NCI-H774 (cell line): ENCODE data around the gene CEP170B.
"Not testable (repeated sequence)": the region's sequence is repeated elsewhere in the genome, so short reads cannot be mapped to it uniquely, and the experiment has no call there.

Experiments
- DNase-seq: peaks from one replicate; lab custom pipeline; 2025; lab: John Stamatoyannopoulos, UW

Gene CEP170B

DNA sequence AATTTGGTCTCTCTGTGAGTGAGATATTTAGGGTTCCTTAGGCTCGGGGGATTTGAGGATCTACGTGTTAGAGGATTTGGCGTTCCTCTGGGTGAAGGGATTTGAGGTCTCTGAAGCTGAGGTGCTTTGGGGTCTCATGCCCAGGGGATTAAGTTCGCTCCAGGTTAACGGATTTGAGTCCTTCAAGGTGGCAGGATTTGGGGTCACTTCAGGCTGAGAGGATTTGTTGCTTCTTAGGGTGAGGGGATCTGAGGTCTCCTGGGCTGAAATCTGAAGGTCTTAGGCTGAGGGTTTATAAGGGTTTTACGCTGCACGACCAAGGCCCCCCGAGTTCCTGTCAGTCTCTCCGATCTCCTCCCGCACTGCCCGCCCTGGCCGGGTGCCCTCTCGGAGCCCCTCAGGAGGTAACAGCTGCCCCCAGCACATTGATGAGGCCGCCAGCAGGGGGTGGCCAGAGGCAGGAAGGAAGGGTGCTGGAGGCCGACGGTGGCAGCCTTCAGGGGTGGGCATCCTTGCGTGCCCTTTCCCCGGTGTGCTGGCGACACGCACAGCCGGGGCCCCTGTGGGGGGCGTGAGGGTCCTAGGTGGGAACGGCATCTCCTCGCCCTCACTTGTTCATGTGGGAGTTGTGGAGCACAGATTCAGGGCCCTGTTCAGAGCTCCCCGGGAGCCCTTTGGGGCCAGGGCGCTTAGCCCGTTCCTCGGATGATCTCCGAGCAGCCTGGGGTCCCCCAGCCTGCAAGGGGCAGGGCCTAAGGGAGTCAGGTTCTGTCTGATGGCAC lies 14.3 kb downstream of the CEP170B start:
- DNase-seq: no peak

DNA sequence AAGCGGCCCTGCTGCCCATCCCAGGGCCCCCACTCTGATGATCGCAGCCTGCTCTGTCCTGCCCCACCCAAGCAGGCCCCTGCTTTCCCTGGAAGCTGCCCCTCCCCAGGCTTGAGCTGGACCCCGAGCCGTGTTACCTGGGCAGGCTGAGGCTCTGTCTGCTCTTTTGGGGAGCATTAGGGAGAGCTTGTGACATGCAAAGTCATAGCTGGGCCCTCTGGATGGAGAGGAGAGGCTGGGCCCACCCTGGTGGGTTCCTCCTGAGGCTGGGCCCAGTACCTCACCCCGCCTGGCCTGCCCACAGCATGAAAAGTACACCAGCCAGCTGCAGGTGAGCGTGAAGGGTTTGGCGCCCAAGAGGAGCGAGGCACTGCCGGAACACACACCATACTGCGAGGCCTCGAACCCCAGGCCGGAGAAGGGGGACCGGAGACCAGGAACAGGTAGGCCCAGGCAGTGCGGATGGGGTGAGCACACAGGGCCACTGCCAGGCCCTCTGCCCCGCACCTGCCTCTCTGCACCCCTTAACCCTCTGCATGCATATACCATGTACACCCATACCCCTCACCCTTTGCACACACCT lies 15.0 kb downstream of the CEP170B start:
- no peak for DNase-seq

DNA sequence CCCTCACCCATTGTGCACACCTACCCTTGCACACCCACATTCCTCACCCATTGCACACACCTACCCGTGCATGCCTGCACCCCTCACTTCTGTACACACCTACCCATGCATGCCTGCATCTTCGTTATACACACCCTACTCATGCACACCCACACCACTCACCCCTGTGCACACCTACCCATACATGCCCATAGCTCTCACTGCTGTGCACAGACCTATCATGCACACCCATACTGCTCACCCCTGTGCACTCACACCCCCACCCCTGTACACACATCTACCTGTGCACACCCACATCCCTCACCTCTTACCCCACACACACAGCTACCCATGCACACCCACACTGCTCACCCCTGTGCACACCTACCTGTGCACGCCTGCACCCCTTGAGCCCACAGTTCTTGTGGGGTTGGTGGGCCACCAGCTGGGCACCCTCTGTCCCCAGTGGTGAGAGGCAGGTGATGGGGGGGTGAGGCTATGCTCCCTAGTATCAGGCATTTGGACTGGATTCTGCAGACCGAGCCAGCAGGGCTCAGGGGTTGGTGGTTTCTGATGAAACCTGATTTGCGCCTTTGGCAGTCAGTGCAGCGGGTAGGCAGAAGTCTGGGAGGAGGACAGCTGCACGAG lies 15.6 kb downstream of the CEP170B start:
- DNase-seq: no peak

DNA sequence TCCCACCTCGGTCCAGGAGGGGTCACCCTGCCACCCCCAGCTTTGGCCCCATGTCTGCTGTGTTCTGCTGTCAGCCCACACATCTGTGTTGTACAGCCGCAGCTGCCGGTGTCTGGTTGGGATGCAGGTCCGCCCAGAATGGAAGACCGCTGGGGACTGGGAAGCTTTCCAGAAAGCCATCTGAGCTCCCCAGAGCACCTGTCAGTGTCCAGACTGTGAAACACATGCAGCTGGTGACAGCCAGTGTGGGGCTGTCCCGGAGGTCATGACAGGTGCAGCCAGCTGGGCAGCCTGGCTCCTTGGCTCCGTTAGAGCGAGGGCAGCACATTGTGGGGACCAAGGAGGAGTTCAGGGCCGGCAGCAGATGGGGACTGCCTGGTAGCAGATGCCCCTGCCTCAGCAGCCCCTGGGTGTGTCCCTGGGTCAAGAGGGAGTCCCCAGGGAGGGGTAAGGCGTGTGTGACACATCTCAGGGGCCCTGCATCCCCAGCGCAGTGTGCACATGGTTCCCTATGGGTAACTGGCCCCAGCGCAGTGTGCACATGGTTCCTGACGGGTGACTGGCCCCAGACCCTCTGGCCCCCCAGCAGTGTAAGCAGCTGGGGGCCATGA lies 16.4 kb downstream of the CEP170B start:
- peak; percentile 78 for DNase-seq

DNA sequence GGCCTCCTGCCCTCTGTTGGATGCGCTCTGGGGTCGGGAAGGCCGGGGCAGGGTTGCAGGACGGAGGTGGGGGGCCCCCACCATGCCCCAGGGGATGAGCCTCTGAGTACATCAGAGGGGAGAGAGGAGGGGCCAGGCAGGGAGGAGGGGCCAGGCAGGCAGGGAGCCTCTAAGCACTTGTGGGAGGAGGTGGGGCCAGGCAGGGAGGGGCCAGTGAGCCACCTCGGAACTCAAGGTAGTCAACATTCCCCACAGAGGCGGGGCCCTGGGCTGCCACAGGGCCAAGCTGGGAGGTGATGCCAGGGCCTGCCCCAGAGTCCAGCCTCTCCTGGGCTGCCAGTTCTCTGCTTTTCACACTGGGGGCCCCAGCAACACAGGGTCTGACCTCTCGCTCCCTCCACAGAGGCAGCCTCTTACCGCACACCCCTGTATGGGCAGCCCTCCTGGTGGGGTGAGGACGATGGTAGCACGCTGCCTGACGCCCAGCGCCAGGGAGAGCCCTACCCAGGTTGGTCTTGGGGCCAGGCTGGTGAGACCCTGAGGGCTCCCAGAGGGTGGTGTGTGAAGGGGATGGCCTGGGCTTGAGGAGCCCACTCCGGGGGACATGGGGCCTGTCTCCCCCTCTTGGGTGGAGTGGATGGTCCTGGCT lies 17.4 kb downstream of the CEP170B start:
- DNase-seq: peak; percentile 44

DNA sequence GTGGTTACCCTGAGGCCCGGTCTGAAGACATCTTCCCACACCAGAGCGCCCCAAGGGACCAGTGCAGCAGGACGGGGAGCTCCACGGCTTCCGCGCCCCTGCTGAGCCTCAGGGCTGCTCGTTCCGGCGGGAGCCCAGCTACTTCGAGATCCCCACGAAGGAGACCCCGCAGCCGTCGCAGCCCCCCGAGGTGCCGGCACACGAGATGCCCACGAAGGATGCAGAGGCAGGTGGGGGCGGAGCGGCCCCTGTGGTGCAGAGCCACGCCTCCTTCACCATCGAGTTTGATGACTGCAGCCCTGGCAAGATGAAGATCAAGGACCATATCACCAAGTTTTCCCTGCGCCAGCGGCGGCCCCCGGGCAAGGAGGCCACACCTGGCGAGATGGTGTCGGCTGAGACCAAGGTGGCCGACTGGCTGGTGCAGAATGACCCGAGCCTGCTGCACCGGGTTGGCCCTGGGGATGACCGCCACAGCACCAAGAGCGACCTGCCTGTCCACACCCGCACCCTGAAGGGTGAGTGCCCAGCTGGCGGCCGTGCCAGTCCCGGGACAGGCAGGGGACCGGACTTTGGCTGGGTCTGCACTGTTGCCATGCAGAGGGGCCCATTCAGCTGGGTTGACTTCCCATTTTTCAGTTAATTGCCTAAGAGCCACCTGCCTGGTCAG lies 18.1 kb downstream of the CEP170B start:
- no peak for DNase-seq

DNA sequence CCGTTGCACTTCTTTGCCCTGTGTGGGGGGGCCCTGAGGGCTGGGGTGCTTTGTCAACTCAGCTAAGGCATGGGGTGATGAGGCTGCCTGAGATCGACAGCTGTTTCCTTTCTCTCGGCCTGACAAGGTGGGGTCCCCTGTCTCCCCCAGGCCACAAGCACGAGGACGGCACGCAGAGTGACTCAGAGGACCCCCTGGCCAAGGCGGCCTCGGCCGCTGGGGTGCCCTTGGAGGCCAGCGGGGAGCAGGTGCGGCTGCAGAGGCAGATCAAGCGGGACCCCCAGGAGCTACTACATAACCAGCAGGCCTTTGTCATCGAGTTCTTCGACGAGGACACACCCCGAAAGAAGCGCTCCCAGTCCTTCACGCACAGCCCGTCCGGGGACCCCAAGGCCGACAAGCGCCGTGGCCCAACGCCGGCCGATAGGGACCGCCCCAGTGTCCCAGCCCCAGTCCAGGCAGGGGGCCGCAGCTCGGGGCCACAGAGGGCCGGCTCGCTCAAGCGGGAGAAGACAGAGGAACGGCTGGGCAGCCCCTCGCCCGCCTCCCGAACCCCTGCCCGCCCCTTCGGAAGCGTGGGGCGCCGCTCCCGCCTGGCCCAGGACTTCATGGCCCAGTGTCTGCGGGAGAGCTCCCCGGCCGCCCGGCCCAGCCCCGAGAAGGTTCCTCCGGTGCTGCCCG lies 18.8 kb downstream of the CEP170B start:
- DNase-seq: no peak

DNA sequence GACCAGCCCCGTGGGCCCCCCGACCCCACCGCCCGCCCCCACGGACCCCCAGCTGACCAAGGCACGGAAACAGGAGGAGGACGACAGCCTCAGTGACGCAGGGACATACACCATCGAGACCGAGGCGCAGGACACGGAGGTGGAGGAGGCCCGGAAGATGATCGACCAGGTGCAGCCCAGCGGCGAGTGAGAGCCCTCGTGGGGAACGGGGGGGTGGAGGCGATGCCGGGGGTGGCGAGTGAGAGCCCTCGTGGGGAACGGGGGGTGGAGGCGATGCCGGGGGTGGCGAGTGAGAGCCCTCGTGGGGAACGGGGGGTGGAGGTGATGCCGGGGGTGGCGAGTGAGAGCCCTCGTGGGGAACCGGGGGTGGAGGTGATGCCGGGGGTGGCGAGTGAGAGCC lies 19.3 kb downstream of the CEP170B start:
- DNase-seq: not testable (repeated sequence)

DNA sequence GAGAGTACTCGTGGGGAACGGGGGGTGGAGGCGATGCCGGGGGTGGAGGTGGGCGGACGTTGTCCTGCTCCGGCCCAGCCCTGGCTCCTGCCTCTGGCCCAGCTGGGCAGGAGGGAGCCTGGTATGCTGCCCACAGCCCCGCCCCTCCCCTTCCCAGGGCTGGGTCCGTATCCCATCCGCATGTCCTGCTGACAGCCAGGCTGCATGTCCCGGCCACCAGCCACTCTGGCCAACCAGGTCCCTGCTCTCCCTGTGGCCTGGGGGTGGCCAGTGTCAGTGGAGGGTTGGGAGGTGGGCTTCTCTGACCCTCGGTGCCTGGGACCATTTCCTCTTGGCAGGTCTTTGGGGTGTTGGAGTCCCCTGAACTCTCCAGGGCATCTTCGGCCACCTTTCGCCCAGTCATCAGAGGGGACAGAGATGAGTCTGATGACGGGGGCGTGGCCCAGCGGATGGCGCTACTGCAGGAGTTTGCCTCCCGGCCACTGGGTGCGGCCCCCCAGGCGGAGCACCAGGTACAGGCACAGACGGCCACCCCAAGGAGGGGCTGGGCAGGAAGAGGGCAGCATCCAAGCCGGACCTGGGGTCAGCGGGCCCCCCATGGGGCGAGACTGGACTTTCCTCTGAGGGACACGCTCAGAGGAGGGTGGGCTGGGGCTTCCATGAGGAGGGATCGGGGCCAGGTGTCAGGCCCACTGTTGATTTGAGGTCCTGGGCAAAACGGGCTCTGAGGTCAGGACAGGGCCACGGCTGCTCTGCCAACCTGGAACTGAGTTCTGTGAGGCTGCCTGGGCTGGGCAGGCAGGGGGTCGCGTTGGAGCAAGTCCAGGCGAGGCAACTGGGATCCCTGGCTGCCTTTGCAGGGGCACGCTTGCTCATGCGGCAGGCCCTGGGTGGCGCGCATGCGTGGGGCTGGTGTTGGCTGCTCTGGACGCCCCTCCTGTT lies 20.2 kb downstream of the CEP170B start:
- DNase-seq: no peak

DNA sequence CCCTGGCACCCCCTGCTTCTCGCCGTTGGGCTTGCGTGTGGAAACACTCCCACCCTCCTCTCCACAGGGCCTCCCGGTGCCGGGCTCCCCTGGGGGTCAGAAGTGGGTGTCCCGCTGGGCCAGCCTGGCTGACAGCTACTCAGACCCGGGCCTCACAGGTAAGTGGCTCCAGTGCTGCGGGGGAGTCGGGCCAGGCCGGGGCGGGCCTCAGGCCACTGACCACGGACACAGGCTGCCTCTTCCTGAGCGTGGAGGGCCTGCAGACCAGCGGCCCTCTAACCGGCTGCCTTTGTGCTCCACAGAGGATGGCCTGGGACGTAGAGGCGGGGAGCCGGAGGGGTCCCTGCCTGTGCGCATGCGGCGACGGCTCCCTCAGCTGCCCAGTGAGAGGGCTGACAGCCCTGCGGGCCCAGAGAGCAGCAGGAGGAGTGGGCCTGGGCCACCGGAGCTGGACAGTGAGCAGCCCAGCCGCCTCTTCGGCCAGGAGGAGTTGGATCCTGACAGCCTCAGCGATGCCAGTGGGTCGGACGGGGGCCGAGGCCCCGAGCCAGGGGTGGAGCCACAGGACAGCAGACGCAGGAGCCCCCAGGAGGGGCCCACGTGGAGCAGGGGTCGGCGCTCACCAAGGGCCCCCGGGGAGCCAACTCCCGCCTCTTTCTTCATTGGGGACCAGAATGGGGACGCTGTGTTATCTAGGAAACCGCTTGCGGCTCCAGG lies 21.1 kb downstream of the CEP170B start:
- DNase-seq: no peak

DNA sequence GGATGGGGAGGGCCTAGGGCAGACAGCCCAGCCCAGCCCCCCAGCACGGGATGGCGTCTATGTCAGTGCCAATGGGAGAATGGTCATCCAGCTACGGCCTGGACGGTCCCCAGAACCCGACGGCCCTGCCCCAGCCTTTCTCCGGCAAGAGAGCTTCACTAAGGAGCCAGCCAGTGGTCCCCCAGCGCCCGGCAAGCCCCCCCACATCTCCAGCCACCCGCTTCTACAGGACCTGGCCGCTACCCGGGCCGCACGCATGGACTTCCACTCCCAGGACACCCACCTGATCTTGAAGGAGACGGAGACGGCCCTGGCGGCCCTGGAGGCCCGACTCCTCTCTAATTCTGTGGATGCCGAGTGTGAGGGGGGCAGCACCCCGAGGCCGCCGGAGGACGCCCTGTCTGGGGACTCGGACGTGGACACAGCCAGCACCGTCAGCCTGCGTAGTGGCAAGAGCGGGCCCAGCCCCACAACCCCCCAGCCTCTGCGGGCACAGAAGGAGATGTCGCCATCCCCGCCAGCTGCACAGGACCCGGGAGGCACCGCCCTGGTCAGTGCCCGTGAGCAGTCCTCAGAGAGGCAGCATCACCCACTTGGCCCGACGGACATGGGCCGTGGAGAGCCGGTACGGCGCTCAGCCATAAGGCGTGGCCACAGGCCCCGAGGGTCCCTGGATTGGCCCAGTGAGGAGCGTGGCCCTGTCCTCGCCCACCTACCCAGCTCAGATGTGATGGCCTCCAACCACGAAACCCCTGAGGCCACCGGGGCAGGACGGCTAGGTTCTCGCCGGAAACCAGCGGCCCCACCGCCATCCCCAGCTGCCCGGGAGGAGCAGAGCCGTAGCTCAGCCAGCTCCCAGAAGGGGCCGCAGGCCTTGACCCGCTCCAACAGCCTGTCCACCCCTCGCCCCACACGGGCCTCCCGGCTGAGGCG lies 21.9 kb downstream of the CEP170B start:
- no peak for DNase-seq

DNA sequence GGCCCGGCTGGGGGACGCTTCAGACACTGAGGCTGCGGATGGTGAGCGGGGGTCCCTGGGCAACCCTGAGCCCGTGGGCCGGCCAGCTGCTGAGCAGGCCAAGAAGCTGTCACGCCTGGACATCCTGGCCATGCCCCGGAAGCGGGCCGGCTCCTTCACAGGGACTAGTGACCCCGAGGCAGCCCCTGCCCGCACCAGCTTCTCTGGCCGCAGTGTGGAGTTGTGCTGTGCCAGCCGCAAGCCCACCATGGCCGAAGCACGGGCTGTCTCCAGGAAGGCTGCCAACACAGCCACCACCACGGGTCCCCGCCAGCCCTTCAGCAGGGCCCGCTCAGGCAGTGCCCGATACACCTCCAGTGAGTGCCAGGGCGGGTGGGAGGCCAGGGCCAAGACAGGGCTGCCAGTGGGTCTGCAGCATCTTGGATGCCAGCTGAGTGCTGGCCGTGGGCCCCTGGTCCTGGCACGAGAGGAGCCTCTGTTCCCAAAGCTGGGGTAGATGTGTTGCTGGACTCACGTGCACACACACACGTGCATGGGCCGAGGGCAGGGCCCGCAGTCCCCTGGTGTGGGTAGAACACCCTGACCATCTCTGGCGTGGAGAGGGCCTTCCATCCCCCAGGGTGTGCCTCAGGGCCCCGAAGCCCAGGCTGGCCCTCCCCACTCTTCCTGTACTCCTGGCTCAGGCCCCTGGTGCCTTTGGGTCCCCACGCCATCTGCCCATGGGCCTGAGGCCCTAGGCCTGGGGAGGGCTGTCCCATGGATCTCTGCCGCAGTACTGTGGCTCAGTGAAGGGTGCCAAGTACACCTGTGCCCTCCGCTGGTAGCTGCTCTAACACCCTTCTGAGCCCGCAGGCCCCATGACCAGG lies 22.8 kb downstream of the CEP170B start:
- DNase-seq: no peak

DNA sequence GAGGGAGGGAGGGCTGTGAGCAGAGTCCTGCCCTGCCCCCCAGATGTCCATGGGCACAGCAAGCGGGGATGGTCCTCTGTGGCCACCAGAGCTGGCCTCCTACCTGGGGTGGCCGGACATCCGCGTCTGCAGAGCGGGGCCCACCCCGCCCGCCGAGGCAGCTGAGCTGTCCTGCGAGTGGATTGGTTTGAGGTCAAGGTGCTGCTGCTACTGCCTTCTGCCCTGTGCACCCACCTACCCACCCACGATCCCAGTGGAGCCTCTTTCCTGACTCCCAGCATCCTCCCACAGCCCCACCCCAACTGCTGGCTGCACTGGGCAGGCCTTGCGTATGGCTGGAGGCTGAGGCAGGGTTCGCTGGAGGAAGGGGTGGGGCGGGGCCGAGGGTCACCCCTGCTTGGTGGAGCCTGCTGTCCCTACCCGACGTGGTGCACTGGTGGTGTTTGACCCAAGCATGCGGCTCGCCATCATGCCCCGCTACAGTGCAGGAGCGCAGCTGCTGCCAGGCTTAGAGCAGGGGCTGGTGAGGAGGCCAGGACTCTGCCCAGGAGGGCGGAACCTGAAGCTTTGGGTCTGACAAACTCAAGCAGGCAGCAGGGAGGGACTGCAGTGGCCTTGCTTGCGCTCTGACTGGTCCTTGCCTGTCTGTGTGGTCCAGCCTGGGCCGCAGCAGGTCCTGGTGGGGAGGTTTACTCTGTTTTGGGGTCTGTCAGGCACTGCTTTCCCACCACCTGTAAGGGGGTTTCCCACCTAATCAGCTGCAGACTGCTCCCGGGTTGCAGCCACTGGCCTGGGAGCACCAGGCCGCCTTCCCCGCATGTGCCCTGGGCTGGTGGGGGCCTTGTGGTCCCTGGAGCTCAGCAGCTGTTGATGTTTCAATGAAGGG lies 23.7 kb downstream of the CEP170B start:
- DNase-seq: no peak

DNA sequence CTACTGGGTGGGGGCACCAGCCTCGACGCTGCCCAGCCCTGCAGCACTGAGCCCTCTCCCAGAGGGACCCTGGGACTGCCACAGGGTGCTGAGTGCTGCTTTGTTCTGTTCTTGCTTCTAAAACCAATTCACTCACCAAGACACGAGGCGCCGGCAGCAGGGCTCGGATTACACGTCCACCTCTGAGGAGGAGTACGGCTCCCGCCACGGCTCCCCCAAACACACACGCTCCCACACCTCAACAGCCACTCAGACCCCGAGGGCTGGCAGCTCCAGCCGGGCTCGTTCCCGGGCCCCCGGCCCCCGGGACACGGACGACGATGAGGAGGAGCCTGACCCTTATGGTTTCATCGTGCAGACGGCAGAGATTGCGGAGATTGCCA lies 24.3 kb downstream of the CEP170B start:
- no peak for DNase-seq

DNA sequence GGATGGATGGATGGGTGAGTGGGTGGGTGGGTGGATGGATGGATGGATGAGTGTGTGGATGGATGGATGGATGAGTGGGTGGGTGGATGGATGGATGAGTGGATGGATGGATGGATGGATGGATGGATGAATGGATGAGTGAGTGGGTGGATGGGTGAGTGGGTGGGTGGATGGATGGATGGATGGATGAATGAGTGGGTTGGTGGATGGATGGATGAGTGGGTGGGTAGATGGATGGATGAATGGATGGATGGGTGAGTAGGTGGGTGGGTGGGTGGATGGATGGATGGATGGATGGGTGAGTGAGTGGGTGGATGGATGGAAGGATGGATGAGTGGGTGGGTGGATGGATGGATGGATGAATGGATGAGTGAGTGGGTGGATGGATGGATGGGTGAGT lies 25.2 kb downstream of the CEP170B start:
- DNase-seq: not testable (repeated sequence)

DNA sequence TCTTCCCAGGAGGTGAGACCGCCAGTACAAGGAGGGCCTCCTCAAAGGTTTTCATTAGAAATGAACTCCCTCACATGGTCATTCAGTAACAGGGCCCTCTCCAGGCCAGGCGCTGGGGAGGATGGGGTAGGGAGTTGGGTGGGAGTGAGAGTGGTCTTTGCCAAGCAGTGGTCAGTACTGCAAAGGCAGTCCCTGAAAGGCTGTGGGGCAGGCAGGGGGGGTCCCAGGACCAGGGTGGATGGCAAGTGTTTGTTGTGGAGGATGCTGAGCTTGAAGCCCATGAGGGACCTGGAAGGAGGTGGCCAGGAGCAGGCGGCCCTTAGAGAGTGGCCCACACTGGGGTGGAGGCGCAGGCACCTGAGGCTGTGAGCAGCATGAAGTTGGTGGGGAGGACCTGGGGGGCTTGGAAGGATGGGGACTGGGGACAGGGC lies 26.1 kb downstream of the CEP170B start:
- no peak for DNase-seq
